OCI-LY1 (cell line): ENCODE results near the gene RNF169.

Experiments
- H2AFZ ChIP-seq: fragments of 200-600 bp; sonication (generic), shearing (Covaris generic); 2 replicates; pipeline ENCODE4 v1.6.0; 2014; ENCODE audit warnings: antibody characterized with exemption, mild to moderate bottlenecking, low read length
- H3F3A ChIP-seq: fragments of 200-600 bp; sonication (generic), shearing (Covaris generic); 2 replicates; pipeline ENCODE4 v1.6.0; 2014; ENCODE audit warnings: mild to moderate bottlenecking, antibody characterized with exemption, low read length, moderate library complexity; ENCODE audit not compliant: insufficient read depth
- H3K27ac ChIP-seq: fragments of 200-600 bp; sonication (generic); 2 replicates; pipeline ENCODE4 v1.5.1; 2014; ENCODE audit warnings: low read length, mixed run types, mild to moderate bottlenecking, low read depth; ENCODE audit not compliant: poor library complexity, severe bottlenecking
- H3K27me3 ChIP-seq: fragments of 200-600 bp; sonication (generic); 2 replicates; pipeline ENCODE4 v1.6.0; 2014; ENCODE audit warnings: antibody characterized with exemption, mild to moderate bottlenecking, low read length, moderate library complexity; ENCODE audit not compliant: insufficient read depth
- H3K36me3 ChIP-seq: fragments of 200-600 bp; sonication (generic); 2 replicates; pipeline ENCODE4 v1.6.1; 2014; ENCODE audit warnings: mild to moderate bottlenecking, antibody characterized with exemption, low read length, moderate library complexity, mixed read lengths; ENCODE audit not compliant: insufficient read depth
- H3K4me1 ChIP-seq: fragments of 200-600 bp; sonication (generic); 2 replicates; pipeline ENCODE4 v1.5.1; 2014; ENCODE audit warnings: mild to moderate bottlenecking, low read length, moderate library complexity; ENCODE audit not compliant: insufficient read depth, severe bottlenecking
- H3K4me2 ChIP-seq: fragments of 200-600 bp; sonication (generic), shearing (Covaris generic); 2 replicates; pipeline ENCODE4 v1.6.1; 2014; ENCODE audit warnings: low read length
- H3K4me3 ChIP-seq: fragments of 200-600 bp; sonication (generic); 2 replicates; pipeline ENCODE4 v1.5.1; 2014; ENCODE audit warnings: low read length, low read depth, mild to moderate bottlenecking, mixed read lengths; ENCODE audit not compliant: poor library complexity, severe bottlenecking
- H3K79me2 ChIP-seq: fragments of 200-600 bp; shearing (Covaris generic); 2 replicates; pipeline ENCODE4 v1.6.1; 2016; ENCODE audit warnings: mixed run types, low read length, mixed read lengths; ENCODE audit not compliant: insufficient read depth
- H3K9ac ChIP-seq: fragments of 200-600 bp; sonication (generic), shearing (Covaris generic); 2 replicates; pipeline ENCODE4 v1.6.1; 2014; ENCODE audit warnings: mild to moderate bottlenecking, low read length, mixed read lengths
- H3K9me2 ChIP-seq: fragments of 200-600 bp; sonication (generic), shearing (Covaris generic); 2 replicates; pipeline ENCODE4 v1.6.1; 2014; ENCODE audit warnings: low read depth, mild to moderate bottlenecking, low read length, mixed read lengths
- H3K9me3 ChIP-seq: fragments of 200-600 bp; shearing (Covaris generic); 2 replicates; pipeline ENCODE4 v1.6.1; 2014; ENCODE audit warnings: low read length, mixed read lengths
- H4K20me1 ChIP-seq: fragments of 200-600 bp; sonication (generic), shearing (Covaris generic); 2 replicates; pipeline ENCODE4 v1.6.0; 2016; ENCODE audit warnings: mild to moderate bottlenecking, low read length; ENCODE audit not compliant: insufficient read depth
- EZH2 ChIP-seq: fragments of 200-600 bp; sonication (generic), shearing (Covaris generic); IDR thresholded peaks from 2 replicates; pipeline ENCODE4 v1.8.0; 2017; ENCODE audit warnings: borderline replicate concordance, mixed run types, mild to moderate bottlenecking, antibody characterized with exemption, low read length, moderate library complexity, mixed read lengths
- TF ChIP-seq, protein P1 (sequence below): fragments of 200-600 bp; sonication (generic), shearing (Covaris generic); IDR thresholded peaks from 2 replicates; pipeline ENCODE4 v1.5.1; 2017; ENCODE audit warnings: mild to moderate bottlenecking, antibody characterized with exemption, low read length, moderate library complexity, mixed read lengths

The RNF169 gene

DNA sequence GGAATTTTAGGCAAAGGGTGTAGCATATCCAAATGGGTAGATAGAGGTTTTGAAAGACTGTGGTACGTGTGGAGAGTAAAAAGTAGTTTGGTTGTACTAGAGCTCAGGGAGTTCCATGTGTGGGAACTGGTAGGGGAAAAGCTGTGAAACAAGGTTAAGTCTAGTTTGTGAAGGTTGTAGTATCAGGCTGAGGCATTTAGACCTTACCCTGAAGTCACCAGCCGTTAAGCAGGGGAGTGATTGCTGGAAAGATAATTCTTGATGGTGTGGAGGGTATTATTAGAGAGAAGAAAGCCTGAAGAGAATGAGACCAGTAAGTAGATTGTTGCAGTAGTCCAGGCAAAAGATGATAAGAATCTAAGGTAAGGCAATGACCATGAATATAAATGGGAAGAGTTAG, 68.0 kb downstream of the RNF169 start:
- no peaks in the 10 kb centered on the region for H3K79me2 ChIP-seq
- H3K36me3 ChIP-seq: peaks cover 70% of the 10 kb centered on the region
- H3K4me3 ChIP-seq: no peak overlapping the region
- no peak overlapping the region for H3K27ac ChIP-seq
- no peak overlapping the region for H3K9ac ChIP-seq
- no peaks in the 10 kb centered on the region for H3K9me3 ChIP-seq
- no peaks in the 10 kb centered on the region for H3K9me2 ChIP-seq
- no peak for TF ChIP-seq EZH2
- TF ChIP-seq, protein P1, sequence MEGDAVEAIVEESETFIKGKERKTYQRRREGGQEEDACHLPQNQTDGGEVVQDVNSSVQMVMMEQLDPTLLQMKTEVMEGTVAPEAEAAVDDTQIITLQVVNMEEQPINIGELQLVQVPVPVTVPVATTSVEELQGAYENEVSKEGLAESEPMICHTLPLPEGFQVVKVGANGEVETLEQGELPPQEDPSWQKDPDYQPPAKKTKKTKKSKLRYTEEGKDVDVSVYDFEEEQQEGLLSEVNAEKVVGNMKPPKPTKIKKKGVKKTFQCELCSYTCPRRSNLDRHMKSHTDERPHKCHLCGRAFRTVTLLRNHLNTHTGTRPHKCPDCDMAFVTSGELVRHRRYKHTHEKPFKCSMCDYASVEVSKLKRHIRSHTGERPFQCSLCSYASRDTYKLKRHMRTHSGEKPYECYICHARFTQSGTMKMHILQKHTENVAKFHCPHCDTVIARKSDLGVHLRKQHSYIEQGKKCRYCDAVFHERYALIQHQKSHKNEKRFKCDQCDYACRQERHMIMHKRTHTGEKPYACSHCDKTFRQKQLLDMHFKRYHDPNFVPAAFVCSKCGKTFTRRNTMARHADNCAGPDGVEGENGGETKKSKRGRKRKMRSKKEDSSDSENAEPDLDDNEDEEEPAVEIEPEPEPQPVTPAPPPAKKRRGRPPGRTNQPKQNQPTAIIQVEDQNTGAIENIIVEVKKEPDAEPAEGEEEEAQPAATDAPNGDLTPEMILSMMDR: no peak
- no peaks in the 10 kb centered on the region for H3K4me1 ChIP-seq
- H3F3A ChIP-seq: no peaks in the 10 kb centered on the region
- H4K20me1 ChIP-seq: no peaks in the 10 kb centered on the region; the same call in 1 of the 2 replicates
- H3K27me3 ChIP-seq: no peaks in the 10 kb centered on the region
- H3K4me2 ChIP-seq: no peak overlapping the region
- H2AFZ ChIP-seq: no peak overlapping the region

DNA sequence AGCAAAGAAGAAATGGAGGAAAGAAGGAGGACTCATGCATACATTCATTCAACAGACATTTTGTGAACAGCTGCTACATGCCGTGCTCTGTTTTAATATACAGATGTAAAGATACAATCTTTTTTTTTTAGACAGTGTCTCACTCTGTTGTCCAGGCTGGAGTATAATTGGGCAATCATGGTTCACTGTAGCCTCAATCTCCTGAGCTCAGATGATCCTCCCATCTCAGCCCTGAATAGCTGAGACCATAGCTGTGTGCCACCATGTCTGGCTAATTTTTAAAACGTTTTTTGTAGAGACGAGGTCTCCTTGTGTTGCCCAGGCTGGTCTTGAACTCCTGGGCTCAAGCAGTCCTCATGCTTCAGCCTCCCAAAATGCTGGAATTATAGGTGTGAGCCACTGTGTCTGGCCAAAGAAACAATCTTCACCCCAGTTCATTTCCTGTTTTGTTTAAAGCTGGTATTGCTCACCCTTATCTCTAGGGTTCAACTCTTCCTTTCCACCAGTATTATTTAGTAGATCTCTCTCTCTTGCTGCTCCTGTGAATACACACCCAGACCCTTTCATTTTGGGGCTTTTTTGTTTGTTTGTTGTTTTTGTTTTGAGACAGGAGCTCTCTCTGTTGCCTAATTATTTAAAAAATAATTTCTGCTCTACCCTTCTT, 69.8 kb downstream of the RNF169 start:
- H3K27me3 ChIP-seq: no peaks in the 10 kb centered on the region
- H3K79me2 ChIP-seq: no peaks in the 10 kb centered on the region
- no peak overlapping the region for H3K27ac ChIP-seq
- H4K20me1 ChIP-seq: no peaks in the 10 kb centered on the region; the same call in 1 of the 2 replicates
- H2AFZ ChIP-seq: no peak overlapping the region
- H3K9me2 ChIP-seq: no peaks in the 10 kb centered on the region
- H3K4me1 ChIP-seq: no peaks in the 10 kb centered on the region
- no peak for TF ChIP-seq EZH2
- TF ChIP-seq, protein P1: no peak
- H3K36me3 ChIP-seq: peaks cover 76% of the 10 kb centered on the region
- no peak overlapping the region for H3K9ac ChIP-seq
- no peak overlapping the region for H3K4me3 ChIP-seq
- no peak overlapping the region for H3K4me2 ChIP-seq
- no peaks in the 10 kb centered on the region for H3F3A ChIP-seq
- H3K9me3 ChIP-seq: 0 out of 2 replicates have a peak, but pooled peaks cover 2% of the 10 kb centered on the region

DNA sequence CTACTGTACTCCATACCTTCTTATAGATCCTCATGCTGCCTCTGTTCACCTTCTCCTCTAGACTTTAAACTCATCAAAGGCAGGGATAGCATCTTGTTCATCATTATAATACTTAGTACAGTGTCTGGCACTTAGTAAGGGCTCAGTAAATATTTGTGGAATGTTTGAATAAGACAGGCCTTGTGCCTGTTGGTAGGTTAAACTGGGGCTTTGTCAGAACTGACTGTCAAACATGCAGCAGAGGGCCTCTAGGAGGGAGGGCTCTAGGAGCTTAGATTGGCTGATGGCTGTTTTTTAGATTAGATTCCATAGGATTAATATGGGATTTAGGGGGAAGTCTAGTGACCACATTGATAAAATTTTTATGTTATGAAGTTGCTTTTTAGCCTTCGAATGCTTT, 70.8 kb downstream of the RNF169 start:
- no peaks in the 10 kb centered on the region for H3K27me3 ChIP-seq
- no peaks in the 10 kb centered on the region for H3K9me2 ChIP-seq
- no peak overlapping the region for H3K4me2 ChIP-seq
- H3F3A ChIP-seq: no peaks in the 10 kb centered on the region
- H3K36me3 ChIP-seq: peaks cover 82% of the 10 kb centered on the region
- no peak overlapping the region for H3K9ac ChIP-seq
- TF ChIP-seq EZH2: no peak
- TF ChIP-seq, protein P1: no peak
- no peak overlapping the region for H3K4me3 ChIP-seq
- no peaks in the 10 kb centered on the region for H3K79me2 ChIP-seq
- H3K4me1 ChIP-seq: no peaks in the 10 kb centered on the region
- no peaks in the 10 kb centered on the region; the same call in 1 of the 2 replicates for H4K20me1 ChIP-seq
- H2AFZ ChIP-seq: no peak overlapping the region
- peaks cover 9% of the 10 kb centered on the region for H3K9me3 ChIP-seq
- H3K27ac ChIP-seq: no peak overlapping the region
